H1 (cell line): ENCODE data around the gene AFF2. TPM values are rescaled to one million over a fixed set of nuclear protein-coding genes. Genes with fewer than 3 reads are reported as not detected.

Source experiments
- CHD2 ChIP-seq: IDR thresholded peaks from 2 replicates; pipeline ENCODE4 v1.6.1; 2012; ENCODE audit warnings: low read length, improper control_type of control experiment
- EZH2 ChIP-seq: fragments of 200-600 bp; sonication (generic); IDR thresholded peaks from 2 replicates; pipeline ENCODE4 v1.7.1; 2012; ENCODE audit warnings: low read depth, mild to moderate bottlenecking, moderate library complexity, low read length, inconsistent platforms; ENCODE audit not compliant: severe bottlenecking
- GABPA ChIP-seq: IDR thresholded peaks from 2 replicates; pipeline ENCODE4 v1.6.1; 2011; ENCODE audit warnings: mild to moderate bottlenecking, low read length, moderate library complexity, borderline replicate concordance; ENCODE audit not compliant: insufficient read depth
- TAF7 ChIP-seq: optimal IDR thresholded peaks from 2 replicates; pipeline ENCODE3; 2011; ENCODE audit warnings: low read depth, mild to moderate bottlenecking, inconsistent platforms, low read length, moderate library complexity, borderline replicate concordance
- polyA plus RNA-seq, 7 experiments: library from polyadenylated mRNA; depleted of rRNA in 3 of 7; stranded (reverse) in 5 of 7; unstranded in 2 of 7; fragments of >200 nt in 5 of 7; fragments of 200-250 nt in 2 of 7; gene quantifications; 1 replicate in 5 of 7; 2 replicates in 1 of 7; 4 replicates in 1 of 7; pipeline versions ENCODE4 v1.2.1 to v1.2.3, GENCODE V29; 2011 to 2013; ENCODE audit warnings: missing spikeins in 2 of 7, mixed read lengths in 2 of 7
- total RNA-seq: library from RNA; stranded (reverse); fragmentation: NEBNext Ultra II Directional; extraction: Animal tissue kit (Norgen Biotek cat#: 25700); gene quantifications from 2 replicates; pipeline ENCODE4 v1.2.1, GENCODE V29; 2021

Gene AFF2
- total and polyA plus RNA-seq, 2 of the 8 experiments (the other 6 are each of a cell fraction or from before 2014, with no cell fraction given) = 2.0 to 7.3 TPM

DNA sequence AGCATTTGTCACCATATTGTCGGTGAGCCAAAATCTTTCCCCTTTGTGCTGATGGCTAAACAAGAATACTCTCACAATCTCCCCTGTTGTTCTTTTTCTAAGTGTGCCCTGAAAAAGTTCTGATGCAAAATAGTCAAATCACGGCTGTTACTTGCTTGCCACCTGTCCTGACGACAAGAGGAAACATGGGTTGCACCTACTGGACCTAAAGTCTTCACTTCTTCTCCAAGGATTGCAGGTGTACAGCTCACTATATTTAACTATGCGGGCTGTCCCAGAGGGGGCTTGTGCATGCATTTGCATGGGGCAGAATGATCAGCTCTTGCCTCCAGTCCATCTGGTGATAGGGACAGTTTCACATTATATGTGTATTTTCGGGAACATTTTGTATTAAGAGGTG is 21.6 kb downstream of the AFF2 start (continued):
- no peak for TF ChIP-seq TAF7
- TF ChIP-seq CHD2 = no peak
- no peak for TF ChIP-seq GABPA
- TF ChIP-seq EZH2 = no peak
